Adipocyte (in vitro differentiated cells): ENCODE results near the gene RCBTB1.

Experiments used
- DNase-seq: peaks from one replicate; pipeline ENCODE4 v3.0.0-alpha.2; 2015; ENCODE audit warnings: low read depth
- H3K27me3 ChIP-seq: replicated peaks from 2 replicates; pipeline ENCODE4 v1.7.0; 2013; ENCODE audit warnings: mild to moderate bottlenecking, low read length, moderate library complexity; ENCODE audit not compliant: control insufficient read depth, insufficient read depth
- H3K36me3 ChIP-seq: 2 replicates; pipeline ENCODE4 v1.7.0; 2013; ENCODE audit warnings: low read length, mild to moderate bottlenecking, moderate library complexity; ENCODE audit not compliant: control insufficient read depth, insufficient read depth, severe bottlenecking
- H3K4me1 ChIP-seq: 2 replicates; pipeline ENCODE4 v1.7.0; 2013; ENCODE audit warnings: mild to moderate bottlenecking, low read length, moderate library complexity; ENCODE audit not compliant: control insufficient read depth, insufficient read depth
- H3K4me3 ChIP-seq: 2 replicates; pipeline ENCODE4 v1.7.0; 2013; ENCODE audit warnings: mild to moderate bottlenecking, low read length, moderate library complexity
- H3K9ac ChIP-seq: 2 replicates; pipeline ENCODE4 v1.7.0; 2013; ENCODE audit warnings: mild to moderate bottlenecking, low read length, moderate library complexity
- H3K9me3 ChIP-seq: 2 replicates; pipeline ENCODE4 v1.7.0; 2013; ENCODE audit warnings: mild to moderate bottlenecking, low read length, moderate library complexity; ENCODE audit not compliant: control insufficient read depth

Gene RCBTB1

GRCh38 chr13:49532593-49532992, 52.8 kb downstream of the RCBTB1 start:
- no peaks in the 10 kb centered on the region for H3K4me1 ChIP-seq
- no peak overlapping the region for H3K9ac ChIP-seq
- no peak for DNase-seq
- H3K4me3 ChIP-seq, result no peak overlapping the region
- no peaks in the 10 kb centered on the region for H3K9me3 ChIP-seq
- H3K27me3 ChIP-seq, result no peaks in the 10 kb centered on the region
- peaks cover 35% of the 10 kb centered on the region for H3K36me3 ChIP-seq

- no peak overlapping the region for H3K9ac ChIP-seq
- no peak overlapping the region for H3K4me3 ChIP-seq
- no peaks in the 10 kb centered on the region for H3K27me3 ChIP-seq
- no peaks in the 10 kb centered on the region for H3K9me3 ChIP-seq
- no peak for DNase-seq
- H3K4me1 ChIP-seq, result no peaks in the 10 kb centered on the region
- H3K36me3 ChIP-seq, result peaks cover 51% of the 10 kb centered on the region
Measured at GRCh38 chr13:49530457-49530856, 54.9 kb downstream of the RCBTB1 start.

DNA sequence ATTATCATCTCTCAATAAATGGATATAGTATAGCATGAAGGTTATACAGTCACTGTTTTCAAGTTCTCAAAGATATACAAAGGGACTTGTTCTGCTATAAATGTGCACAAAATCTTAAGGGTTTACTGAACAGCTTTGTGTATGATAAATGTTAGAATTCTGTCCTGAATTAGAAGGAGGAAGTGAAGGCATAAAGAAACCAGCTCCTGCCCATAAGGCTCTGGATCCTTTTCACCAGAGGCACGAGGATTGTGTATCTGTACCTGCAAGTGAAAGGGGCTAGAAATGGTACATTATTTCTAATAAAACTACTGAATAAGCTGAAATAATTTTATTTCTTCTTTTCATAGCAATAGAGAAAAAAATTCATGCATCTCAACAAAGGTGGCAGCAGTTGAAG, 57.2 kb downstream of the RCBTB1 start:
- Histone ChIP-seq H3K4me1 (no peaks in the 10 kb centered on the region), H3K36me3 (peaks cover 59% of the 10 kb centered on the region), H3K27me3 (no peaks in the 10 kb centered on the region), H3K9me3 (no peaks in the 10 kb centered on the region), H3K9ac (no peak overlapping the region), H3K4me3 (no peak overlapping the region)
- DNase-seq, result no peak

DNA sequence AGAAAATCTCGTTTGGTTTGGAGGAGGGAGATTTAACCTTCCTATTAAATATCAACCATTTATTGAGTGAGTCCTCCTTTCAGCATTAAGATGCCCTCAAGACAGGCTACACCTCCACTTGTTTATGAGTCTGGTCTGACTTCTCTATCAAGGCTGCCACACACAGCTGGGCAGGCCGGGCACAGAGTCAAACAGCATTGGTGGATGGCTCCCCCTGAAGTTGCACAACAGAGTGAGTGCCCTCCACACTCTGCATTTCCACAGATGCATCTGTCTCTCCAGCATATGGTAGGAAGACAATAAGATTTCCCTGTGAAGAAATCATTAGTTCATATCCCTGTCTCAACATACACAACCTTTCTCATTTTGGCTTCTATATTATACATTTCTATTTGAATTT, 58.2 kb downstream of the RCBTB1 start:
- Histone ChIP-seq H3K4me1 (no peaks in the 10 kb centered on the region), H3K27me3 (no peaks in the 10 kb centered on the region), H3K36me3 (peaks cover 70% of the 10 kb centered on the region), H3K9ac (no peak overlapping the region), H3K9me3 (no peaks in the 10 kb centered on the region), H3K4me3 (no peak overlapping the region)
- DNase-seq, result no peak

- Histone ChIP-seq H3K9me3 (no peaks in the 10 kb centered on the region), H3K4me3 (no peak overlapping the region), H3K27me3 (no peaks in the 10 kb centered on the region), H3K9ac (no peak overlapping the region), H3K36me3 (peaks cover 81% of the 10 kb centered on the region), H3K4me1 (no peaks in the 10 kb centered on the region)
- peak; percentile 17 for DNase-seq
Measured at GRCh38 chr13:49524740-49525501, 60.4 kb downstream of the RCBTB1 start.

DNA sequence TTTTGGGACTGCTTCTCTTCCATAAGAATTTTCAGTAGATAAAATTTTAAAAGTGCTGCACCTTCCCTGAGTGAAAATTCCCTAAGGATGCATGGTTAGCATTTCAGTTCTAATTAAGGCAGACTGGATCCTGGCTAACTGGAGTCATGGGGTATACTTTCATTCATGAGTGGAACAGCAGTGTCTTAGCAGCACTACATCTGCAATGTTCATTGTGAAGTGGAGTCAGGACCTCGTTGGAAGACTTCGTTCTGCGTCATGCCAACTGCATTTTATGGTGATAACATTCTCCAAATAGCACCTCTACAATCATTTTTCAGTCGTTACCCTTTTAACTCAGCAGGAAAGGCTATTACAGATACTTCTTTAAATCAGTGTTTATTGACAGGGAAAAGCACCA, 64.1 kb downstream of the RCBTB1 start:
- Histone ChIP-seq H3K36me3 (peaks cover 67% of the 10 kb centered on the region), H3K4me3 (no peak overlapping the region), H3K4me1 (no peaks in the 10 kb centered on the region), H3K9ac (no peak overlapping the region), H3K9me3 (no peaks in the 10 kb centered on the region), H3K27me3 (no peaks in the 10 kb centered on the region)
- no peak for DNase-seq

GRCh38 chr13:49517461-49517860, 67.9 kb downstream of the RCBTB1 start:
- Histone ChIP-seq H3K36me3 (peaks cover 72% of the 10 kb centered on the region), H3K9me3 (no peaks in the 10 kb centered on the region), H3K4me1 (no peaks in the 10 kb centered on the region), H3K27me3 (no peaks in the 10 kb centered on the region), H3K4me3 (no peak overlapping the region), H3K9ac (no peak overlapping the region)
- DNase-seq, result no peak

DNA sequence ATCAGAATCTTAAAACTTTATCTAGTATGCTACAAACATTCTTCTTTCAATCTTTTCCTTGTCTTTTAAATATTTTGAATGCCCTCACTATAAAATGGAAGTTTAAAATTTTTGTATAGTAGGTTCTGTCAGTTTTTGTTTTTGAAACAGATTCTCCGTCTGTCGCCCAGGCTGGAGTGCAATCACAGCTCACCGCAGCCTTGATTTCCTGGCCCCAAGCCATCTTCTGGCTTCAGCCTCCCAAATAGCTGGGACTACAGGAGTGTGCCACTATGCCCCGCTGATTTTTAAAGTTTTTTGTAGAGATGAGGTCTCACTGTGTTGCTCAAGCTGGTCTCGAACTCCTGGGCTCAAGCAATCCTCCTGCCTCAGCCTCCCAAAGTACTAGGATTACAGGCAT, 68.9 kb downstream of the RCBTB1 start:
- no peaks in the 10 kb centered on the region for H3K27me3 ChIP-seq
- DNase-seq, result no peak
- H3K4me3 ChIP-seq, result no peak overlapping the region
- H3K36me3 ChIP-seq, result peaks cover 64% of the 10 kb centered on the region
- H3K9ac ChIP-seq, result no peak overlapping the region
- no peaks in the 10 kb centered on the region for H3K9me3 ChIP-seq
- no peaks in the 10 kb centered on the region for H3K4me1 ChIP-seq

DNA sequence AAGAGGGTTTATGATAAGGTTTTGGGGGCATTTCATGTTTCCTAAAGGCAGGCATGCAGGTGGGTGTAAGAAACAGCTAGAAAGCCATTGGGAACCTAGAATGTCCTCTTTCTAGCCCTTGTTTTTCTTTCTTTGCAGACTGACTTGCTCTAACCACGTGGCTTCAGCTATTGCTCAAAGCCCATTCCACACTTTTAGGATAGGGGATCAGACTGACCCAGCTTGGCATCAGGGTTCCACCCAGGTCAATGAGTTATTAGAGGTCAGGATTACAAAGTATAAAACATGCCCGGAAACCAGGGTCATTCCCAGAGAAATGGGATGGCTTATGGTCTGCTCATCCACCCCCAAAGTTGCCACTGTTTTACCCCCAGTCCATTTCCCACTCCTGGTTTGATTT, 72.8 kb downstream of the RCBTB1 start:
- Histone ChIP-seq H3K27me3 (no peaks in the 10 kb centered on the region), H3K9ac (no peak overlapping the region)
- no peak for DNase-seq

DNA sequence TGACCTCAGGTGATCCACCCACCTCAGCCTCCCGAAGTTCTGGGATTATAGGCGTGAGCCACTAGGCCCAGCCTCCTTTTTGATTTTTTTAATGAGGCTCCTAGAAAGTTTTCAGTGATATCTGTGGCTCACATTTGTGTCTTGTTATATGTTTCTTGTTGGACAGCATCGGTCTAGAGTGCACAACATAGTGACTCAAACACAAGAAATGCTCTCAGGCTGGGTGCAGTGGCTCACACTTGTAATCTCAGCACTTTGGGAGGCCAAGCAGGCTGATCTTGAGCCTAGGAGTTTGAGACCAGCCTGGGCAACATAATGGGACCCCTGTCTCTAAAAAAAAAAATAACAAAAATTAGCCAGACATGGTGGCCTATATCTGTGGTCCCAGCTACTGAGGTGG, 81.4 kb downstream of the RCBTB1 start:
- H3K9ac ChIP-seq, result no peak overlapping the region
- peaks cover 7% of the 10 kb centered on the region for H3K36me3 ChIP-seq
- H3K27me3 ChIP-seq, result no peaks in the 10 kb centered on the region
- no peaks in the 10 kb centered on the region for H3K9me3 ChIP-seq
- H3K4me3 ChIP-seq, result no peak overlapping the region
- H3K4me1 ChIP-seq, result peaks cover 36% of the 10 kb centered on the region
- DNase-seq, result no peak

More for the DNA sequence above, 72.8 kb downstream of the RCBTB1 start:
- Histone ChIP-seq H3K4me1 (no peaks in the 10 kb centered on the region), H3K36me3 (peaks cover 45% of the 10 kb centered on the region), H3K9me3 (no peaks in the 10 kb centered on the region), H3K4me3 (no peak overlapping the region)

DNA sequence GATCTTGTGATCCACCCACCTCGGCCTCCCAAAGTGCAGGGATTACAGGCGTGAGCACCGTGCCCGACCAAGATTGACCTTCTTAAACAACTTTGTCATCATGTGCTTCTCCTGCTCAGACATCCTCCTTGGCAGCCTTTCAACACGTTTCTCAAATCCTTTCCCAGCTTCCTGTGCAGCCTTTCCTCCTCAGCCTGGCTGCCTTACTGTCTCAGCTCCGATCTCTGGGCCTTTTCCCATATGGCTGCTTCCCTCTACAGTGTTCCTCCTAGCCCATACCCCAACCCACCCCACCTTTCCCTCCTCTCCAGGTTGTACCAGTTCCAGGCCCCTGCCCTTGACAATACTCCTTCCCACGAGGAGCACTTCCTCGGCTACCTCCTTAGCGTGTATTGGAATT, 82.4 kb downstream of the RCBTB1 start:
- H3K9me3 ChIP-seq, result no peaks in the 10 kb centered on the region
- peaks cover 39% of the 10 kb centered on the region for H3K4me1 ChIP-seq
- peak overlapping the region; percentile 41 for H3K9ac ChIP-seq
- H3K4me3 ChIP-seq, result no peak overlapping the region
- peaks cover 7% of the 10 kb centered on the region for H3K36me3 ChIP-seq
- no peaks in the 10 kb centered on the region for H3K27me3 ChIP-seq
- DNase-seq, result no peak
